HG03565 (cell line): Measurements from ENCODE around the gene TMEM201.
"Not testable (repeated sequence)": the region's sequence is repeated elsewhere in the genome, so short reads cannot be mapped to it uniquely, and the experiment has no call there.

Source experiments
- ATAC-seq: cut with Tn5 transposase; IDR thresholded peaks from one replicate; pipeline ENCODE4 v1.9.1; 2021; ENCODE audit warnings: mild to moderate bottlenecking, moderate library complexity; ENCODE audit not compliant: unreplicated experiment

Gene TMEM201

GRCh38 chr1:9618909-9619679, 30.4 kb downstream of the TMEM201 start:
- ATAC-seq: no peak

- no peak for ATAC-seq
Measured at GRCh38 chr1:9621032-9621431, 32.3 kb downstream of the TMEM201 start.

GRCh38 chr1:9624081-9624480, 35.4 kb downstream of the TMEM201 start:
- no peak for ATAC-seq

GRCh38 chr1:9625030-9625429, 36.3 kb downstream of the TMEM201 start:
- not testable (repeated sequence) for ATAC-seq

- ATAC-seq: no peak
Measured at GRCh38 chr1:9626201-9626608, 37.5 kb downstream of the TMEM201 start.

GRCh38 chr1:9628541-9629444, 40.1 kb downstream of the TMEM201 start:
- no peak for ATAC-seq

- no peak for ATAC-seq
Measured at GRCh38 chr1:9629445-9630201, 40.9 kb downstream of the TMEM201 start.

GRCh38 chr1:9630331-9631111, 41.8 kb downstream of the TMEM201 start:
- ATAC-seq: no peak

GRCh38 chr1:9631613-9632012, 42.9 kb downstream of the TMEM201 start:
- no peak for ATAC-seq

GRCh38 chr1:9633493-9633892, 44.8 kb downstream of the TMEM201 start:
- no peak for ATAC-seq

- ATAC-seq: no peak
Measured at GRCh38 chr1:9634582-9634981, 45.9 kb downstream of the TMEM201 start.

- no peak for ATAC-seq
Measured at GRCh38 chr1:9639227-9639626, 50.5 kb downstream of the TMEM201 start.

- ATAC-seq: no peak
Measured at GRCh38 chr1:9643351-9644256, 54.9 kb downstream of the TMEM201 start.

- no peak for ATAC-seq
Measured at GRCh38 chr1:9646037-9646436, 57.3 kb downstream of the TMEM201 start.

- no peak for ATAC-seq
Measured at GRCh38 chr1:9648171-9648570, 59.5 kb downstream of the TMEM201 start.

GRCh38 chr1:9649769-9650168, 61.1 kb downstream of the TMEM201 start:
- ATAC-seq: no peak

- no peak for ATAC-seq
Measured at GRCh38 chr1:9651220-9651564, 62.5 kb downstream of the TMEM201 start.

- ATAC-seq: no peak
Measured at GRCh38 chr1:9651565-9652378, 63.1 kb downstream of the TMEM201 start, which contains the start of gene PIK3CD. PIK3CD (plus strand) TSS chr1:9651731; CDS start chr1:9710456, 58,725 bp downstream.
